GM23338 (cell line): Measurements from ENCODE around the gene HSD11B2.

ENCODE experiments used
- CREB1 ChIP-seq: fragments of 250-450 bp; sonication (Bioruptor Pico); IDR thresholded peaks from 2 replicates; pipeline ENCODE4 v1.5.0; 2020; ENCODE audit warnings: low read depth, mild to moderate bottlenecking, moderate library complexity
- EZH2phosphoT487 ChIP-seq: fragments of 200-600 bp; sonication (generic); IDR thresholded peaks from one replicate; pipeline ENCODE4 v1.8.1; 2018; ENCODE audit warnings: antibody characterized with exemption; ENCODE audit not compliant: unreplicated experiment
- ZNF114 ChIP-seq: fragments of 250-450 bp; sonication (Bioruptor Pico); IDR thresholded peaks from 2 replicates; pipeline ENCODE4 v1.5.0; 2020; ENCODE audit warnings: mild to moderate bottlenecking, moderate library complexity
- TF ChIP-seq, protein P1 (sequence below), 2 experiments: fragments of 200-600 bp in 1 of 2; sonication (generic) in 1 of 2; conservative IDR thresholded peaks; 2 replicates each; pipeline versions ENCODE4 v1.5.1 to v1.6.1; 2016 to 2017; ENCODE audit warnings: antibody characterized with exemption in 2 of 2, low read depth in 2 of 2, mild to moderate bottlenecking in 2 of 2, moderate library complexity in 1 of 2
- TF ChIP-seq, protein P2 (sequence below): IDR thresholded peaks from one replicate; pipeline ENCODE4 v1.6.1; 2018; ENCODE audit warnings: antibody characterized with exemption; ENCODE audit not compliant: unreplicated experiment

- TF ChIP-seq EZH2phosphoT487, result no peak
- TF ChIP-seq, protein P1, sequence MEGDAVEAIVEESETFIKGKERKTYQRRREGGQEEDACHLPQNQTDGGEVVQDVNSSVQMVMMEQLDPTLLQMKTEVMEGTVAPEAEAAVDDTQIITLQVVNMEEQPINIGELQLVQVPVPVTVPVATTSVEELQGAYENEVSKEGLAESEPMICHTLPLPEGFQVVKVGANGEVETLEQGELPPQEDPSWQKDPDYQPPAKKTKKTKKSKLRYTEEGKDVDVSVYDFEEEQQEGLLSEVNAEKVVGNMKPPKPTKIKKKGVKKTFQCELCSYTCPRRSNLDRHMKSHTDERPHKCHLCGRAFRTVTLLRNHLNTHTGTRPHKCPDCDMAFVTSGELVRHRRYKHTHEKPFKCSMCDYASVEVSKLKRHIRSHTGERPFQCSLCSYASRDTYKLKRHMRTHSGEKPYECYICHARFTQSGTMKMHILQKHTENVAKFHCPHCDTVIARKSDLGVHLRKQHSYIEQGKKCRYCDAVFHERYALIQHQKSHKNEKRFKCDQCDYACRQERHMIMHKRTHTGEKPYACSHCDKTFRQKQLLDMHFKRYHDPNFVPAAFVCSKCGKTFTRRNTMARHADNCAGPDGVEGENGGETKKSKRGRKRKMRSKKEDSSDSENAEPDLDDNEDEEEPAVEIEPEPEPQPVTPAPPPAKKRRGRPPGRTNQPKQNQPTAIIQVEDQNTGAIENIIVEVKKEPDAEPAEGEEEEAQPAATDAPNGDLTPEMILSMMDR (conservative IDR thresholded peaks at IDR 0.05; ENCODE audit: low read depth in 2 of 2), result no peak
- no peak for TF ChIP-seq CREB1 (CRISPR knock-in tag)
- no peak for TF ChIP-seq ZNF114 (CRISPR knock-in tag)
- TF ChIP-seq, protein P2, sequence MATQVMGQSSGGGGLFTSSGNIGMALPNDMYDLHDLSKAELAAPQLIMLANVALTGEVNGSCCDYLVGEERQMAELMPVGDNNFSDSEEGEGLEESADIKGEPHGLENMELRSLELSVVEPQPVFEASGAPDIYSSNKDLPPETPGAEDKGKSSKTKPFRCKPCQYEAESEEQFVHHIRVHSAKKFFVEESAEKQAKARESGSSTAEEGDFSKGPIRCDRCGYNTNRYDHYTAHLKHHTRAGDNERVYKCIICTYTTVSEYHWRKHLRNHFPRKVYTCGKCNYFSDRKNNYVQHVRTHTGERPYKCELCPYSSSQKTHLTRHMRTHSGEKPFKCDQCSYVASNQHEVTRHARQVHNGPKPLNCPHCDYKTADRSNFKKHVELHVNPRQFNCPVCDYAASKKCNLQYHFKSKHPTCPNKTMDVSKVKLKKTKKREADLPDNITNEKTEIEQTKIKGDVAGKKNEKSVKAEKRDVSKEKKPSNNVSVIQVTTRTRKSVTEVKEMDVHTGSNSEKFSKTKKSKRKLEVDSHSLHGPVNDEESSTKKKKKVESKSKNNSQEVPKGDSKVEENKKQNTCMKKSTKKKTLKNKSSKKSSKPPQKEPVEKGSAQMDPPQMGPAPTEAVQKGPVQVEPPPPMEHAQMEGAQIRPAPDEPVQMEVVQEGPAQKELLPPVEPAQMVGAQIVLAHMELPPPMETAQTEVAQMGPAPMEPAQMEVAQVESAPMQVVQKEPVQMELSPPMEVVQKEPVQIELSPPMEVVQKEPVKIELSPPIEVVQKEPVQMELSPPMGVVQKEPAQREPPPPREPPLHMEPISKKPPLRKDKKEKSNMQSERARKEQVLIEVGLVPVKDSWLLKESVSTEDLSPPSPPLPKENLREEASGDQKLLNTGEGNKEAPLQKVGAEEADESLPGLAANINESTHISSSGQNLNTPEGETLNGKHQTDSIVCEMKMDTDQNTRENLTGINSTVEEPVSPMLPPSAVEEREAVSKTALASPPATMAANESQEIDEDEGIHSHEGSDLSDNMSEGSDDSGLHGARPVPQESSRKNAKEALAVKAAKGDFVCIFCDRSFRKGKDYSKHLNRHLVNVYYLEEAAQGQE, result no peak
Observed at GRCh38 chr16:67457611-67458010, 26.7 kb downstream of the HSD11B2 start.
